Activated CD8-positive, alpha-beta memory T cell treated with anti-CD3 and anti-CD28 coated beads for 48 hours (primary cell): ENCODE results near the gene CAPS2.
"Not testable (repeated sequence)": the region's sequence is repeated elsewhere in the genome, so short reads cannot be mapped to it uniquely, and the experiment has no call there.

ENCODE experiments used
- DNase-seq, 3 experiments: peaks; one replicate each; pipeline ENCODE4 v3.0.0-alpha.2; 2020; ENCODE audit warnings: low read depth in 2 of 3, low spot score in 2 of 3

Gene CAPS2

GRCh38 chr12:75329918-75330826 is at the start of gene CAPS2:
Gene CAPS2, minus strand, starts transcription at chr12:75330324. Its CDS starts 3,826 bp downstream, at chr12:75326498.
- peak; percentile 28 to 39 (median 36) for DNase-seq

- DNase-seq = no peak
Measured at GRCh38 chr12:75378354-75378753, 48.2 kb upstream of the CAPS2 start.

- DNase-seq = no peak
Measured at GRCh38 chr12:75374971-75375370, 44.8 kb upstream of the CAPS2 start.

GRCh38 chr12:75366629-75367028 is 36.5 kb upstream of the CAPS2 start:
- no peak for DNase-seq

GRCh38 chr12:75364919-75365318 is 34.8 kb upstream of the CAPS2 start:
- no peak for DNase-seq

GRCh38 chr12:75361408-75361807 is 31.3 kb upstream of the CAPS2 start:
- DNase-seq = no peak

- DNase-seq = no peak
Measured at GRCh38 chr12:75360920-75361319, 30.8 kb upstream of the CAPS2 start.

- no peak for DNase-seq
Measured at GRCh38 chr12:75354011-75354410, 23.9 kb upstream of the CAPS2 start.

- no peak for DNase-seq
Measured at GRCh38 chr12:75350413-75350812, 20.3 kb upstream of the CAPS2 start.

- DNase-seq = no peak
Measured at GRCh38 chr12:75349946-75350345, 19.8 kb upstream of the CAPS2 start.

- DNase-seq = not testable (repeated sequence)
Measured at GRCh38 chr12:75346215-75346614, 16.1 kb upstream of the CAPS2 start.

GRCh38 chr12:75345531-75345930 is 15.4 kb upstream of the CAPS2 start:
- DNase-seq = no peak

- DNase-seq = no peak
Measured at GRCh38 chr12:75341873-75342272, 11.7 kb upstream of the CAPS2 start.

GRCh38 chr12:75337905-75338304 is 7.8 kb upstream of the CAPS2 start:
- no peak for DNase-seq

- DNase-seq = peak; percentile 45 to 72 (median 50)
Measured at GRCh38 chr12:75334384-75335030, 4.4 kb upstream of the CAPS2 start, which contains the start of gene GLIPR1L1. Gene GLIPR1L1, plus strand, starts transcription at chr12:75334670. Its CDS starts 59 bp downstream, at chr12:75334729.

GRCh38 chr12:75327642-75328041 is 2.5 kb downstream of the CAPS2 start:
- DNase-seq = no peak

GRCh38 chr12:75323663-75324062 is 6.5 kb downstream of the CAPS2 start:
- DNase-seq = no peak

GRCh38 chr12:75322464-75322863 is 7.7 kb downstream of the CAPS2 start:
- no peak for DNase-seq

GRCh38 chr12:75317784-75318183 is 12.3 kb downstream of the CAPS2 start:
- DNase-seq = no peak

- DNase-seq = no peak
Measured at GRCh38 chr12:75315518-75315917, 14.6 kb downstream of the CAPS2 start.

- no peak for DNase-seq
Measured at GRCh38 chr12:75311369-75311768, 18.8 kb downstream of the CAPS2 start.

- DNase-seq = no peak
Measured at GRCh38 chr12:75308279-75308678, 21.8 kb downstream of the CAPS2 start.
